ENCODE results near the gene PTPRQ.

The PTPRQ gene

DNA sequence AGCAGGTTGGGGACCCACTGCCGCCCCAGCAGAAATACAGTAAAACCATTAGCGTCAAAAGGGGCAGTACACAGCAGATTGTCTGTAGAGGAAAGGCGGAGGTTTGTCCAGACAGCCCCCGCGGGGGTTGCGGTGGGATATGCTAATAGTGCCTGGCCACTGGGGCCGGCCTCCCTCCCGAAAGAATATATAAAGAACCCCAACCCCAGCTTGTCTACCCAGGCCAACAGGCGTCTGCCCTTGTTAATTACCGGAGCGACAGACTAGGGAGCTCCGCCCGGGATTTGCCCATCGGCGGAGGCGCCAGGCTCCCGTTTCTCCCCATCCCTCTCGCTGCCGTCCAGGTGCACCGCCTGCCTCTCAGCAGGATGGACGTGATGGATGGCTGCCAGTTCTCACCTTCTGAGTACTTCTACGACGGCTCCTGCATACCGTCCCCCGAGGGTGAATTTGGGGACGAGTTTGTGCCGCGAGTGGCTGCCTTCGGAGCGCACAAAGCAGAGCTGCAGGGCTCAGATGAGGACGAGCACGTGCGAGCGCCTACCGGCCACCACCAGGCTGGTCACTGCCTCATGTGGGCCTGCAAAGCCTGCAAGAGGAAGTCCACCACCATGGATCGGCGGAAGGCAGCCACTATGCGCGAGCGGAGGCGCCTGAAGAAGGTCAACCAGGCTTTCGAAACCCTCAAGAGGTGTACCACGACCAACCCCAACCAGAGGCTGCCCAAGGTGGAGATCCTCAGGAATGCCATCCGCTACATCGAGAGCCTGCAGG is 272.8 kb downstream of the PTPRQ start, which contains the start of gene MYF5:
Gene MYF5, plus strand, starts transcription at position 217 of the 774 bp plus-strand sequence. Its CDS starts 152 bp downstream, at position 369.
- Histone ChIP-seq H3K27me3 (ENCODE audit: control insufficient read depth, insufficient read depth, low read length) (peaks cover 56% of the 10 kb centered on the region), H3K27ac (ENCODE audit: low read length) (no peak within 1 kb of the TSS), H3K4me1 (ENCODE audit: control insufficient read depth, low read depth, low read length) (peaks cover 32% of the 10 kb centered on the region), H3K4me3 (ENCODE audit: low read length) (no peak within 1 kb of the TSS), H3K36me3 (ENCODE audit: control insufficient read depth, low read depth, low read length) (no peaks in the 10 kb centered on the region), H3K9me3 (ENCODE audit: control insufficient read depth, low read depth, low read length) (no peaks in the 10 kb centered on the region), H3K9ac (ENCODE audit: low read length) (no peak within 1 kb of the TSS)

- H3K27ac ChIP-seq (ENCODE audit: low read length) = no peak overlapping the region
- no peak overlapping the region for H3K4me3 ChIP-seq (ENCODE audit: low read length)
- no peaks in the 10 kb centered on the region for H3K36me3 ChIP-seq (ENCODE audit: control insufficient read depth, low read depth, low read length)
- H3K27me3 ChIP-seq (ENCODE audit: control insufficient read depth, insufficient read depth, low read length) = peaks cover 46% of the 10 kb centered on the region
- no peaks in the 10 kb centered on the region for H3K9me3 ChIP-seq (ENCODE audit: control insufficient read depth, low read depth, low read length)
- H3K4me1 ChIP-seq (ENCODE audit: control insufficient read depth, low read depth, low read length) = peaks cover 28% of the 10 kb centered on the region
- H3K9ac ChIP-seq (ENCODE audit: low read length) = no peak overlapping the region
Measured at GRCh38 chr12:80717856-80718255, 273.8 kb downstream of the PTPRQ start.

DNA sequence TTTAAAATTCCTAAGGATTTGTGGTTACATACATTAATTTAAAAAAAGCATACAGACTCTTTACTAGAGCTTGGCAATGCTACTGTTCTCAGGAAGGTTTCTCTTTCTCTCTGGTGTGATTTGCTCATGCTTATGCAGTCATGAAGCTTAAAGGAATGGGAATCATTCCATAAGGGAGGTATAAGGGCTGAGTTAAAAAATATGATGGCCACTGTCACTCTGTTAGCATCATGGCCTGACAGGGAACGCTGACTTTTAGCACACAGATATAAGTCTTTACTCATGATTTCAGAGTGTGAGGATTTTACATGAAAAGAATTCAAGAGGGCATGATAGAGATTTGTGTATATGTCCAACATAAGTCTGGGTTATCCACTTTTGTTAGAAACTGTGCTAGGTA is 276.5 kb downstream of the PTPRQ start:
- Histone ChIP-seq H3K36me3 (ENCODE audit: control insufficient read depth, low read depth, low read length) (no peaks in the 10 kb centered on the region), H3K27ac (ENCODE audit: low read length) (no peak overlapping the region), H3K27me3 (ENCODE audit: control insufficient read depth, insufficient read depth, low read length) (peaks cover 20% of the 10 kb centered on the region), H3K9ac (ENCODE audit: low read length) (no peak overlapping the region), H3K9me3 (ENCODE audit: control insufficient read depth, low read depth, low read length) (no peaks in the 10 kb centered on the region), H3K4me1 (ENCODE audit: control insufficient read depth, low read depth, low read length) (peaks cover 7% of the 10 kb centered on the region), H3K4me3 (ENCODE audit: low read length) (no peak overlapping the region)

GRCh38 chr12:80721326-80721725 is 277.3 kb downstream of the PTPRQ start:
- H3K9ac ChIP-seq (ENCODE audit: low read length) = no peak overlapping the region
- H3K27me3 ChIP-seq (ENCODE audit: control insufficient read depth, insufficient read depth, low read length) = peaks cover 12% of the 10 kb centered on the region
- H3K4me3 ChIP-seq (ENCODE audit: low read length) = no peak overlapping the region
- H3K9me3 ChIP-seq (ENCODE audit: control insufficient read depth, low read depth, low read length) = no peaks in the 10 kb centered on the region
- H3K27ac ChIP-seq (ENCODE audit: low read length) = no peak overlapping the region
- H3K36me3 ChIP-seq (ENCODE audit: control insufficient read depth, low read depth, low read length) = no peaks in the 10 kb centered on the region
- no peaks in the 10 kb centered on the region for H3K4me1 ChIP-seq (ENCODE audit: control insufficient read depth, low read depth, low read length)

Data from iPS-18a (cell line).